Spleen (tissue), 7 donors: Measurements from ENCODE around the gene HSDL2.

Source experiments
- CTCF ChIP-seq, 11 experiments: fragments of 200-600 bp in 7 of 11; fragments of 450-650 bp in 4 of 11; sonication (generic) in 4 of 11; IDR thresholded peaks in 8 of 11; conservative IDR thresholded peaks in 3 of 11; 1 replicate in 7 of 11; 2 replicates in 4 of 11; pipeline versions ENCODE4 v1.4.0 to v1.8.0; 2016 to 2021; ENCODE audit warnings: antibody characterized with exemption in 11 of 11, inconsistent platforms in 4 of 11, mild to moderate bottlenecking in 1 of 11
- POLR2A ChIP-seq, 3 donors: fragments of 450-650 bp; IDR thresholded peaks; one replicate each; pipeline ENCODE4 v1.5.1; 2017; ENCODE audit warnings: antibody characterized with exemption in 3 of 3, mild to moderate bottlenecking in 1 of 3
- POLR2AphosphoS5 ChIP-seq, 3 donors: sonication (generic); formaldehyde crosslinking; IDR thresholded peaks; one replicate each; pipeline ENCODE4 v1.5.1; 2017; ENCODE audit warnings: antibody characterized with exemption in 3 of 3
- donor health status: DM: no; HTN: no; CAD: no; lungs with moderate emphysema.
- donor health status: DM: no; HTN: no; CAD: no.
- donor health status: DM: no; HTN: no; CAD: no.

DNA sequence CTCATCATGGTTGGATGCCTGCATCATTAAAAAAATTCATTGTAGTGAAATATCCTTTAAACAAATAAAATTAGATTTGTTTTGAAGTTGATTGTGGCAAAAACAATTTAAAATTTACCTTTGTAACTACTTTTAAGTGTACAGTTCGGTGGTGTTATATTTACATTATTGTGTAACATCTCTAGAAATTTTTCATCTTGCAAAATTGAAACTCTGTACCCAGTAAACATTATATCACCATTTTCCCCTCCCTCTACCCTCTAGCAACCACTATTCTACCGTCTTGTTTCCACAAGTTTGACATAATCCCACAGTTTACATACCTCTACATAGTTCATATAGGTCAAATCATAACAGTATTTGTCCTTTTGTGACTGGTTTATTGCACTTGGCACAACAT is 104.7 kb downstream of the HSDL2 start:
- no peak for TF ChIP-seq CTCF (IDR thresholded peaks at IDR 0.05 in 8 of 11, conservative IDR thresholded peaks at IDR 0.05 in 3 of 11)
- TF ChIP-seq POLR2AphosphoS5 (IDR thresholded peaks at IDR 0.05) = no peak
- no peak for TF ChIP-seq POLR2A (IDR thresholded peaks at IDR 0.05)
